GM21526 (cell line): ENCODE data around the gene SORL1.
A peak's percentile ranks its signal among the peaks of the same experiment; 100 is the strongest.

ENCODE experiments used
- ATAC-seq: cut with Tn5 transposase; IDR thresholded peaks from one replicate; pipeline ENCODE4 v1.9.1; 2021; ENCODE audit warnings: moderate library complexity; ENCODE audit not compliant: unreplicated experiment, low FRiP score

SORL1 gene

DNA sequence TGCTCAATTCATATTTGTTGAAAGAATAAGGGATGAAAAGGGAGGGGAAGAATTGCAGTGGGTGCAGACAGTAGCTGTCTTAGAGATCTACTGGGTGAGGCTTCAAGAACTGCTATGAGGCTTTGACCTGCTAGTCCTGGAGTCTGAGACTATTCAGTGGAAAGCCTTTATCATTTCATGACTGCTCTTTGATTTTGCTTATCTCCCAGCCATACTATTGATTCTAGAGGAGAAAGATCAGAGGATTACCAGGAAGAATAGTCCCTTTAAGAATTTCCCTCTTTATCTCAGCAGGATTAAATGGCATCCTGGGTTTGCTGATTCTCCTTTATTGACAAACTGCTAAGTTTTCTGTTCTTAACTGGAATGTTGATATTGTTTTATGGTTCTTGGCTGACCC is 108.1 kb downstream of the SORL1 start:
- no peak for ATAC-seq

DNA sequence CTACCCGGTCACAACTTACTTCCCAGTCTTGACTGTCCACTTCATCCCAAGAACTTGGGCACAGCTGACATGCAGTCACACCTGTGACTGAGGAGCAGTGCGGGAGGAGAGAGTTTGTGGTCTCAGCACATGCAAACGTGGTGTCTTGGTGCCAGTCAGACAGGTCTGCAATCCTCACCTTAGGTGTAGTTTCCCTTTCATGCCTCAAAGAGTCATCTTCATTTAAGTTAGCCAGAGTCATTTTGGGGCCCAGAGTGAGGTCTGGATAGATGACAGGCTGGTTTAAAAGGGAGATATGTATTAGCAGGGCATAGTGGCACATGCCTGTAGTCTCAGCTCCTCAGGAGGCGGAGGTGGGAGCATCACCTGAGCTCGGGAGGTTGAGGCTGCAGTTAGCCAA is 109.1 kb downstream of the SORL1 start:
- no peak for ATAC-seq

DNA sequence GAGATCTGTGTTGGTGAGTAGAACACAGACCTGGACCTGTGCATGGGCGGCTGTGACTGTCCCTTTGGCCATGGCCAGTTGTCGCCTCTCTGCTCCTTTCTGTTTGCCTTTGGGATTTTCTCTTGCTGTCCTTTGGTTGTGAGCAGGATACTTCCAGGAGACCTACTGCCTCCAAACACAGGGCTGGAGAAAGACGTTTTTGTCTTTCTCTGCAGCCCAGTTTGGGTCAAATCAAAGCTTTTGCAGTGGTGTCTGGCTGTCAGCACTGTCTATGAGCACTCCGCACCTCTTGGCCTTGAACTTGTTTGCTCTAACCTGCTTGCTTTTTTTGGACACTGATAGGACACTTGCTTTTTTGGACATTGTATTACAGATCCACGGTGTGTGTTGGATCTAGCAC is 109.6 kb downstream of the SORL1 start:
- no peak for ATAC-seq

DNA sequence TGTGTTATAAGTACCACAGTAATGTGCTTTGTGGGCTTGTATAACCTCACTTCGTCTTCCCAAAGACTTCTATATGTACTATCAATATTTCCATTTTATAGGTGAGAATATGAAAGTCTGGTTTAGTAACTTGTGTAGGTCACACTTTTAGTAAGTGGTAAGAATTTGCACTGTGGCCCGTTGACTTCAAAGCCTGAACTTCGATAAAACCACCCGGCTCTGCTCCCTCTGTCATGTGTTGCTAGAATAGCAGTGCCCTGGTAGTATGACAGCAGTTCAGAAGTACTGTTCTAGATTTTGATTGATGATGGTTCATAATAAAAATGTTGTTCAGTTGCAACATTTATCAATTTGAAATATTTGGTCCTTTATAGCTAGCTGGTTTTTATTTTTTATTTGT is 110.9 kb downstream of the SORL1 start:
- ATAC-seq = no peak

DNA sequence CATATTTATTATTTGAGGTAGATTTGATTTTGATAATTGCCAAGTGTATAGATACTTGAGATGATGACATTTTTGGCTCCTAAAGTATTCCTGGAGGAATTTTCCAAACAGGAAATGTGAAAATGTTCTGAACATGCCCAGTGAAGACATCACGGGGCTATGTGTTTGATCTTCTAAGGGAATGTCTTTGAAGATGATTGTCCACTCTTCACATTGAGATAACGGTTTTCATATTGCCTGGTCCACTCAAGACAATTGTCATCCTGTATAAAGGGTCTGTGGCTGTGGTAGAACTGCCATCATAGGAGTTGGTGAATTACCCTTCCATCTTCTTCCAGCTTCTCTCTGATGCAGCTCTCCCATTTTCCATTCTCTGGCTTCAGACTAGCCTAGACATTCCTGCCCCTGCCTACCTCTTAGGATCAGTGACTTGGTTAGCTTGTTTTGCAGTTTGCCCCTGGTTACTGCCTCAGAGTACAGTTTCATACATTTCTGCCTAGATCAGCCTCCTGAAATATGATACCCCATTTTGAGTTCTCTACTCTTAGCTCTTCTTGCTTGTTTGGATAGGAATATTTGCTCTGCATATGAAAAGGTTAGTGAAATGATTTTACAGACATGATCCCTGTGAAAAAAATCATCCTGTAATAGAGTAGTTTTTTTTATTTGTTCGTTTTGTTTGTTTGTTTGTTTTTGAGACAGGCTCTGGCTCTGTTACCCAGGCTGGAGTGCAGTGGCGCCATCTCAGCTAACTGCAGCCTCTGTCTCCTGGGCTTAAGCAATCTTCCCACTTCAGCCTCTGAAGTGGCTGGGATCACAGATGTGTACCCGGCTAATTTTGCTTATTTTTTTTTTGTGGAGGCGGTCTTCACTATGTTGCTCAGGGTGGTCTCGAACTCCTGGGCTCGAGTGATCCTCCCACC is 112.0 kb downstream of the SORL1 start:
- no peak for ATAC-seq

DNA sequence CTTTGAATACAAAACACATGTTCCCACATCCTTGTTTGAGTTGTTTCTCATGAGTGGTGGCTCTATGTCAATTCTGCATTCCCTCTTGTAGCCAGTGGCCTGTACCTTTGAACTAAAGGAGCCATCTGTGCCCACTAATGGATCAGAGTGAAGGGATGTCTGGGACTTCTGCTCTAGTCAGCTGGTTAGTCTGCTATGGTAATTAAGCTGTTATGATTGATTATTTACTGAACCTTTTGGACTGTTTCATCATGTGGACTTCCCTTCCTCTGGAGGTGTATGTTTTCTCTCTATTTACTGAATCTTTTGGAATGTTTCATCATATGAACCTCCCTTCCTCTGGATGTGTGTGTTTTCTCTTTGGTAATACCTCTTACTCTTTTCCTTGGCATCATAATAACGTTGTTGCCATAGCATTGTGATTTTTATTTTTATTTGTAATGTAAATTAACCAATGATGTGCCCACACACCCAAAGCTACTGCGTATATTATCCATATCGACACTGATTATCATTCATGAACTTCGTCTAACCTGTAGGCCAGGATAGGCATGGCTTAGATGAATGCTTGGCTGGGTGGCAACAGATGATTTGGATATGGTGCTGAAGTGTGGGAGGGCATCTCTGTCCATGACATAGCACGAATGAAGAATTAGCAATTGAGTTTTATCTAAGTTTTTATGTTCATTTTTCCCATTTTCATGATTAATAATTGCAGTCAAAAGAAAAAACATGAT is 113.0 kb downstream of the SORL1 start:
- no peak for ATAC-seq

DNA sequence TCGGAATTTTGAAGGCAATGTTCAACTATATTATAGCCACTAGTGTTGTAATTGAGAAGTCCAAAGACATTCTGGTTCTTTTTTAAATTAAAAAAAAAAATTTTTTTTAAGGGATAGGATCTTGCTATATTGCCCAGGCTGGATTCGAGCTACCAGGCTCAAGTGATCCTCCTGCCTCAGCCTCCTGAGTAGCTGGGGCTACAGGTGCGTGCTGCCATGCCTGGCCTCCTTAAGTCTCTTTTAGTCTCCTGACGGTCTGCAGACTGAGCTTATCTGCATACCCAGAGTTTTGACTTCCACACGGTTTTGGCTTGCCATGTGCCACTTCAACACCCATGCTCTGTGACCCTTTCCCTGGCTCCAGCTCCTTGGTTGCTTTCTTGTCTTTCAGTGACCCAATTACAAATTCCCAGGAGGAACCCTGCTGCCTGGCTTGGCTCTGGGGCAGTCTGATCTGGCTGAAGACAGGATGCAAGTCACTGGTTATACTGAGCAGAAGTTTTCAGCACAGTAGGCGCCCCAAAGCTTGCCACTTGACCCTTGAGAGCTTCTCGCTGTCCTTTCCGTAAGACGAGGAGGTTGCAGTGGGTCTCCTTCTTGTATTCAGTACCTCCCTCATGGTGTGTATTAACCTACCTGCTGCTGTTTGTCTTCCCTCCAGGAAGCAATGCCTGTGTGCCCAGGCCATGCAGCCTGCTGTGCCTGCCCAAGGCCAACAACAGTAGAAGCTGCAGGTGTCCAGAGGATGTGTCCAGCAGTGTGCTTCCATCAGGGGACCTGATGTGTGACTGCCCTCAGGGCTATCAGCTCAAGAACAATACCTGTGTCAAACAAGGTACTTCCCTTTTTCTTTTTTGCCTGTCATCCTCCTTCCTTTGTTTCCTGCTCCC is 114.4 kb downstream of the SORL1 start:
- ATAC-seq = no peak

DNA sequence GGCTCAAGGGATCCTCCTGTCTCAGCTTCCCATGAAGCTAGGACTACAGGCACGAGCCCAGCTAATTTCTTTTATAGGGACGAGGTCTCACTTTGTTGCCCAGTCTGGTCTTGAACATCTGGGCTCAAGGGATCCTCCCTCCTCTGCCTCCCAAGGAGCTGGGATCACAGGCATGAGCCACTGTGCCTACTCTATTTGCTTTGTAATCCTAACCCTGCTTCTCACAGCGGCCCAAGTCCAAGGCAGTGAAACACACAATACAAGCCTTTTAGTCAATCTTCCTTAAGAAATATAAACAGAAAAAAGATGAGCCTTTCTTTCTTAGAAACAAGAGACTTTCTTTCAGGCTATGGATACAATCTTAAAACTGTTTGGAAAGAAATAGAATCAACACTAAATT is 115.9 kb downstream of the SORL1 start:
- ATAC-seq = no peak

DNA sequence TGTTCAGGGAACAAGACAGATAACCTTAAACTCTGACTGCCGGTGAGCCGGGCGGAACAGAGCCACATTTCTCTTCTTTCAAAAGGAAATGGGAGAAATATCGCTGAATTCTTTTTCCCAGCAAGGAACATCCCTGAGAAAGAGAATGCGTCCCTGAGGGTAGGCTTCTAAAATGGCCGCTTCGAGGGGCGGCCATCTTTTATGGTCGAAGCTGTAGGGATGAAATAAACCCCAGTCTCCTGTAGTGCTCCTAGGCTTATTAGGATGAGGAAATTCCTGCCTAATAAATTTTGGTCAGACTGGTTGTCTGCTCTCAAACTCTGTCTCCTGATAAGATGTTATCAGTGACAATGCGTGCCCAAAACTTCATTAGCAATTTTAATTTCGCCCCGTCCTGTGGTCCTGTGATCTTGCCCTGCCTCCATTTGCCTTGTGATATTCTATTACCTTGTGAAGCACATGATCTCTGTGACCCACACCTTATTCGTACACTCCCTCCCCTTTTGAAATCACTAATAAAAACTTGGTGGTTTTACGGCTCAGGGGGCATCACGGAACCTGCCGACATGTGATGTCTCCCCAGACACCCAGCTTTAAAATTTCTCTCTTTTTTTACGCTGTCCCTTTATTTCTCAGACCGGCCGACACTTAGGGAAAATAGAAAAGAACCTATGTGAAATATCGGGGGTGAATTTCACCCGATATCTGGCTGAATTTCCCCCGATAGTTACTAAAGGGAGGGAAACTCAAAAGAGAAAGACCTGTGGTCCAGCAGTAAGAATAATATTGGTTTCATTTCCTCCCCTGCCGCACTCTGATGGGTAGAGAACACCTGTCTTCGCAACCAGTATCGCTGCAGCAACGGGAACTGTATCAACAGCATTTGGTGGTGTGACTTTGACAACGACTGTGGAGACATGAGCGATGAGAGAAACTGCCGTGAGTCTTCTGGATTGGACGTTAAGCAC is 117.5 kb downstream of the SORL1 start:
- peak; percentile 99 for ATAC-seq

DNA sequence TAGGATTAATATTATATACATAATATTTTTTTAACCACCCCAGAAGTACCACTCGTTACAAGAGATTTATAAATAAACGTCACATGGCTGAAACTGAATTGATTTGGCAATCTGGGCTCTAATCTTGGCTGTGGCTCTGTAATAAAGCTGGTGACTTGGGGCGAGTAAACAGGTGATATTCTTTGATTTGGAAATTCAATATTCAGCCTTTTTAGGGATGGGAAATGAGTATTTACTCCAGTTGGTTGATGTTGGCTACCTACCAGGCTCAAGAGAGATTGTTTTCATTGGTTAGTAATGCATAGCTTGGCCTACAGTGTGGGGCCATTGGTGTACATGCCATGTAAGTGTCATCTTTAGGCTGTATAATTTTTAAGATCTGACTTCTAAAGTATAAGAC is 118.3 kb downstream of the SORL1 start:
- ATAC-seq = no peak

DNA sequence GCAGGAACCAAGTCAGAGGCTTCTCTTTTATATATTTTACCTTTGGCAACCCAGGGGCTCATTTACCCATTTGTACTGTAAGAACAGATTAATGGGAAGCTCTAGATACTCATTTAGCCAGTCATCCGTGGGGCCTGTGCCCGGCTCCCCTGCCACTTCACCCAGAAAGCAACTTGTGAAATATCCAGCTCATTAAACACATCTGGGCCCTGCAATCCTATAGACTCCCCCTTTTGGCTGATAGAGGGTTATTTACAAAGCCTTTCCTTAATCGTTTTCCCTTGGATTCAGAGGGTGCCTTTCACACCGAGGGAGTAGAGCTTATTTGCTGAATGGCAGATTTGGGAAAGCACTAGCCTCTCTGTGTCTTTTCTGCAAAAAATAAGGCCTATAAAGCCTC is 119.4 kb downstream of the SORL1 start:
- ATAC-seq = no peak

DNA sequence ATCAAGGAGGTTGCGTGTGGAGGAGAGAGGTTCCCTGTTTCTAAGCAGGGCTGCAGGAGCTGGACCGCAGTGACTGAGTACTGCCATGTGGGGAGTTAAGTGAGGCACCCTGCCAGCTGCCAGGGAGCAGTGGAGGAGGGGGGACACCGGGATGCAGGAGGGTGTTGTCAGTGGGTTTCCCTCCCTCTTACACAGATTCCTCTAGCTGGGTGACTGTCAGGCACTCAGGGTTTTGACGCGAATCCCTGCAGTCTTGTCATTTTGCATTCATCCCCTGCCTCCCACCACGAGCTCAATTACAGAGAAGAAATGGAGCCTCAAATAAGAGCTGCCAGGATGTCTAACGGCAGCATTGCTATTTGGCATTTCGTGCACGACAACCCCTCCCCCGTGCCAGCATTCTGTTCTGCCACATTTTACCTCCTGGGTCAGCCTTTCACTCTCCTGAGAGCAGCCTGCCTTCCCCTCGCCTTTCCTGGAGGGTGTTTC is 120.5 kb downstream of the SORL1 start:
- ATAC-seq = no peak

DNA sequence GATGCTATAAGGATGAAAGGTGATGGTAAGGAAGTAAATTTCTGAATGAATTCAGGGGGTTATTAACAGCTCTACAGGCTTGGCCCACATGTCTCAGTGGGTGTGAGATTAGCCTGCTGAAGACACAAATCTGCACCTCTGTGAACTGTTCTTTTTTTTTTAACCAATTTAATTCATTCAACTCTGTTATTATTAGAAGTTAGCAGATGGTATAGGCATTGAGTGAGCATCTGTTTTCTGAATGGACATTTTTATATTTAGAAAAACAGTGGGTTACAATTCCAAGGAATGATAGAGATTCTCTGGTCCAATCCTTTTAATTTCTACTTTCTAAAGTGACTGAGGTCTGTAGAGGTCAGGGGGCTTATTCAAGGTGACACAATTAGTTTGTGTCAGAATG is 122.7 kb downstream of the SORL1 start:
- no peak for ATAC-seq

DNA sequence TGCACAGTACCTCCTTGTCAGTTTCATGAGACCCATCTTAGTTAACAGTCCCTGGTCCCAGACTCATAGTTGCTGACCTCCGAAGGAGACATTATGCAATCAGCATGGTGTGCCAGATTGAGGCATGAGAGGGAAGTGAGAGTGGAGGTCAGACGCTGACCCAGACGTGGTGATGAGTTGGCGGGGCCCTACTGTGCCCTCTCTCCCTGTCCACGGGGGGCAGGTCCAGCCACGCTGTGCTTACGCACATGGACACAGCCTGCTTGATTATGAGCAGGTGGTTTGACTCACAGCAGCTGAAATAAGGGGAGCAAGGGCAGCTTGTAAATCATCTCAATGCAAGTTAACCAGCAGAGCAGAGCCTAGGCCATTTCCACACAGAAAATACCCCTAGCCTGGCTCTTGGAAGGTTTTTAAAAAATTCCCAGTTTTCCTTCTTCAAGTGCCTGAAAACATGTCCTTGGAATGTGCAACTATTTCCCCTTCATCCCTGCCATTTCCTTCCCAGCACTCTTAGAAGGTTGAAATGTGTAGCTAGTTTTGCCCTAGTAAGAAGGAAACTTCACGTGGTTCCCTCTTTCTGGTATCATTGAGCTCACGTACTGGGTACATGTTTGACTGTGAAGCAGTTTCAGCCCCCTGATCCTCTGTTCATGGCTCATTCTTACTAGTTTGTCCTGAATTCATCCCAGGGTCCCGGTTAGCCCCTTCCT is 123.3 kb downstream of the SORL1 start:
- ATAC-seq = peak; percentile 50

DNA sequence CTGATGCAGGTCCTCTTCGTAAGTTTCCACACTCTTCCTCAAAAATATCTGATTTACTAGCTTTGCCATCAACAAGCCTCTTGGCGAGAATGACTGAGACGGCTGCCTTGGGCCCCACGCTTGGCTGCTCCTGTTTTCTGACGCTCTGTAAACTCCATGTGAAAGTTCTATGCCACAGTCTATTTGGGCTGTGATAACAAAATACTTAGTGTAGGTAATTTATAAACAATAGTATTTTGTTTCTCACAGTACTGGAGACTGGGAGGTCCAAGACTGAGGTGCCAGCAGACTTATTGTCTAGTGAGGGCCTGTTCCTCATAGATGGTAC is 123.8 kb downstream of the SORL1 start:
- peak; percentile 31 for ATAC-seq

DNA sequence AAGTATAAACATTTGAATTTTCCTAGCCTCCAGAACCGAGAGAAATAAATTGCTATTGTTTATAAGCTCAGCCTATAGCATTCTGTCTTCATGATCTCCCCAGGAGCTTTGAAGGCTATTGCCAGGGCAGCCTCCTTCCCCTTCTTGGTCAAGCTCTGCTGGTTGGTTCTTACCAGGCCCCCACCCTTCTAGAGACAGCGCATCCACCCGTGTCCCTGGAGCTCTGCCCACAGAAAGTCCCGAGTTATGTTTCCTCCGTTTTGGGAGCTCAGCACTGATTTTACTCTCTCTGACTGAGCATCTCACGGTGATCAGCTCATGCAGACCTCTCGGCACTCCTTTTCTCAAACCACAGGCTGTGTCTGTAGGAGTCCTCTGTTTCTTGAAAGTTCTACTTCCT is 124.4 kb downstream of the SORL1 start:
- ATAC-seq = no peak

DNA sequence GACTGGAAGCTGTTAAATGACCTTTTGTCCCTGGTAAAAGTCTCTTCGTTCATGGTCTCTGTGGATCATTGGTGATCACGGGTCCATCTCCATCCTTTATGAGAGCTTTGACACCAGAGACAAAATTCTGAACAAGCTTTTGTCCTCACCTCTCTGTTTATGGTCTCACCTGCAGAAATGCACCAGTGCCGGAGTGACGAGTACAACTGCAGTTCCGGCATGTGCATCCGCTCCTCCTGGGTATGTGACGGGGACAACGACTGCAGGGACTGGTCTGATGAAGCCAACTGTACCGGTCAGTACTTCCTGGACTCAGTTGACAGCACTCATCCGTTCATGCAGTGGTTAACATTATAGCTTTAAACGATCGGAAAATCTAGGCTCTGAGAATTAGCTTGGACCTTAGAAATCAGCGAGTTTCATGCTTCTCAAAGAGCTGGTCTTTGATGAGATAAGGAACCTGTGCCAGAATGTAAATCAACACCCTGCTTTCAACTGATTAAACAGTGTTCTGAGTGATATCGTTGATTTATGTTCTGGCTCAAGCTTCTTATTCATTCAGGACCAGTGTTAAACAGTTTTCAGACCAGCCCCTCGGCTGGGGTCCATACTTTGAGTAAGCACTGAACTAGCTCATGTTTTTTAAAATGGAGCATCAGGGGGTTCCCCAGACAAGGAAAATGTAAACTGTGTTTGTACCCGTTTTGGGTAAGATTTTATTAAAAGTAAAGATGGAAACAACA is 125.2 kb downstream of the SORL1 start:
- ATAC-seq = no peak

DNA sequence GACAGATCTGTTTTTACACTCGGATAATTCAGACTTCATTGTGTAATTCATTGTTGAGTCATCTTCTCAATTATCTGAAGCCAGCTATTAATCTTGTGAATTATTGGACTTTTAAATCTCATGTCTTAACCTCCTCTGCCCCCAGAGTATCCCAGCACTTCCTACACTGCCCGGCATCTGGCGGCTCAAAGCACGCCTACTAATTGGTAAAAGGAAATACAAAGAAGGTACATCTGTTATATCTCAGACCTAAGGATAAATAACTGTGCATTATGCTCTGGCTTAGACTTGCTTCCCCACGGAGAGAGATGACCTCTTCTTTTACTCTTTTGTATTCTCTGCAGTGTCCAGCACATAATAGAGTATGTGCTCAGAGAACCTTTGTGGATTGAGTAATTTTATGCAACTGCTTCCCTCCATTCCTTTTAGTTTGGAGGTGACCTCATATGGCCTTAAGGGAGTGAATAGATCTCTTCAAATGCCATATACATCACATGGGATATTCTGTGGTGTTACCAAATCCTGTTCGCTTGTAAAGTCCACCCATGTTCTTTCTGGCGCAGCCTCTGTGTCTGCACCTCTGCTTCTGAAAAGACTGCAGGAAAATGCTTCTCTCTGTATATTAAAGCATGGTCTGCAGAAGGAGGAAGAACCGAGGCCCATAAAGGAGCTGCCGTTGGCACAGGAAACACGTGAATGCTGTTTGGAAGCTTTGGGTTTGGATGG is 126.3 kb downstream of the SORL1 start:
- ATAC-seq = no peak
